Epithelial cell of proximal tubule (primary cell): Measurements from ENCODE around the gene LIPC. TPM values are rescaled to one million over a fixed set of nuclear protein-coding genes. Genes with fewer than 3 reads are reported as not detected.

Experiments
- DNase-seq: peaks from one replicate; pipeline ENCODE4 v3.0.0-alpha.2; 2011; ENCODE audit warnings: low read depth
- H3K4me3 ChIP-seq: 2 replicates; pipeline ENCODE4 v1.5.1; 2011; ENCODE audit warnings: low read depth, mild to moderate bottlenecking, low read length
- CTCF ChIP-seq: conservative IDR thresholded peaks from 2 replicates; pipeline ENCODE4 v1.5.1; 2012; ENCODE audit warnings: low read depth, mild to moderate bottlenecking, low read length
- total RNA-seq: library from RNA; depleted of rRNA; stranded (reverse); fragments of >200 nt; gene quantifications from 2 replicates; pipeline ENCODE4 v1.2.3, GENCODE V29; 2015

The LIPC gene
- total RNA-seq, 1 donor from 2014 or later: 12.9 TPM

GRCh38 chr15:58494567-58494966 lies 62.8 kb downstream of the LIPC start:
- no peak for TF ChIP-seq CTCF
- H3K4me3 ChIP-seq: no peak overlapping the region
- DNase-seq: no peak

GRCh38 chr15:58495891-58496408 lies 64.2 kb downstream of the LIPC start:
- no peak for TF ChIP-seq CTCF
- H3K4me3 ChIP-seq: no peak overlapping the region
- DNase-seq: no peak

- no peak for TF ChIP-seq CTCF
- DNase-seq: no peak
- H3K4me3 ChIP-seq: no peak overlapping the region
These were observed 65.4 kb downstream of the LIPC start for GRCh38 chr15:58497046-58497785.

- no peak overlapping the region for H3K4me3 ChIP-seq
- TF ChIP-seq CTCF: no peak
- DNase-seq: peak; percentile 98
These were observed 67.2 kb downstream of the LIPC start for GRCh38 chr15:58498821-58499580.

GRCh38 chr15:58501006-58501405 lies 69.2 kb downstream of the LIPC start:
- DNase-seq: no peak
- TF ChIP-seq CTCF: no peak
- H3K4me3 ChIP-seq: no peak overlapping the region

- no peak for TF ChIP-seq CTCF
- DNase-seq: no peak
- H3K4me3 ChIP-seq: no peak overlapping the region
These were observed 69.9 kb downstream of the LIPC start for GRCh38 chr15:58501636-58502188.
